Suppressor macrophage (primary cell): ENCODE results near the gene DCTPP1.
"Not testable (repeated sequence)": the region's sequence is repeated elsewhere in the genome, so short reads cannot be mapped to it uniquely, and the experiment has no call there.

ENCODE experiments used
- DNase-seq, 4 experiments: peaks; one replicate each; pipeline ENCODE4 v3.0.0-alpha.2; 2020 to 2022
- total RNA-seq, 17 experiments: gene quantifications; one replicate each; lab custom pipeline; 2026; ENCODE audit warnings: mixed read lengths in 6 of 17, inconsistent platforms in 3 of 17; lab: John Stamatoyannopoulos, UW

The DCTPP1 gene
- total RNA-seq: 5.4 to 35.0 (median 14.8) reads per million in 17 experiments

- DNase-seq: peak; percentile 96 to 98 (median 98)
Observed at GRCh38 chr16:30429678-30430427, at the start of gene DCTPP1. DCTPP1 (minus strand) TSS chr16:30430030; CDS start chr16:30429980, 50 bp downstream.

- DNase-seq: peak in 3 of 4 experiments; percentile 50 to 64 (median 53)
Observed at GRCh38 chr16:30478766-30479478, 49.1 kb upstream of the DCTPP1 start.

- not testable (repeated sequence) for DNase-seq
Observed at GRCh38 chr16:30477773-30478172, 47.9 kb upstream of the DCTPP1 start.

- no peak for DNase-seq
Observed at GRCh38 chr16:30476991-30477390, 47.2 kb upstream of the DCTPP1 start.

GRCh38 chr16:30474684-30475083 is 44.9 kb upstream of the DCTPP1 start:
- DNase-seq: no peak

GRCh38 chr16:30474074-30474452 is 44.2 kb upstream of the DCTPP1 start:
- no peak for DNase-seq

GRCh38 chr16:30473231-30474073 is 43.6 kb upstream of the DCTPP1 start:
- DNase-seq: peak; percentile 67 to 87 (median 78)

- DNase-seq: peak; percentile 89 to 96 (median 93)
Observed at GRCh38 chr16:30472328-30472942, 42.6 kb upstream of the DCTPP1 start, which contains the start of gene ITGAL. ITGAL (plus strand) TSS chr16:30472742; CDS start chr16:30472838, 96 bp downstream.

- no peak for DNase-seq
Observed at GRCh38 chr16:30470632-30470995, 40.8 kb upstream of the DCTPP1 start.

GRCh38 chr16:30470170-30470512 is 40.3 kb upstream of the DCTPP1 start:
- no peak for DNase-seq

GRCh38 chr16:30464078-30464477 is 34.2 kb upstream of the DCTPP1 start:
- DNase-seq: peak in 3 of 4 experiments; percentile 23 to 55 (median 51)

GRCh38 chr16:30461426-30461825 is 31.6 kb upstream of the DCTPP1 start:
- DNase-seq: peak in 3 of 4 experiments; percentile 28 to 39 (median 30)

- no peak for DNase-seq
Observed at GRCh38 chr16:30459456-30459855, 29.6 kb upstream of the DCTPP1 start.

GRCh38 chr16:30458561-30459394 is 28.9 kb upstream of the DCTPP1 start:
- peak; percentile 88 to 95 (median 94) for DNase-seq

- no peak for DNase-seq
Observed at GRCh38 chr16:30457743-30458560, 28.1 kb upstream of the DCTPP1 start.

- no peak for DNase-seq
Observed at GRCh38 chr16:30457256-30457655, 27.4 kb upstream of the DCTPP1 start.

GRCh38 chr16:30456302-30456701 is 26.5 kb upstream of the DCTPP1 start:
- no peak for DNase-seq

GRCh38 chr16:30452709-30453580 is 23.1 kb upstream of the DCTPP1 start:
- DNase-seq: not testable (repeated sequence)

- no peak for DNase-seq
Observed at GRCh38 chr16:30449116-30449435, 19.2 kb upstream of the DCTPP1 start.
